NB4 (cell line): ENCODE measurements around the gene CA9.
"Not testable (repeated sequence)": the region's sequence is repeated elsewhere in the genome, so short reads cannot be mapped to it uniquely, and the experiment has no call there.

Experiments
- MYC ChIP-seq: IDR thresholded peaks from 2 replicates; pipeline ENCODE4 v1.6.1; 2011; ENCODE audit warnings: low read depth, low read length
- POLR2A ChIP-seq: IDR thresholded peaks from 2 replicates; pipeline ENCODE4 v1.6.1; 2011; ENCODE audit warnings: mild to moderate bottlenecking; ENCODE audit not compliant: insufficient read length; ENCODE audit errors: extremely low read depth
- TF ChIP-seq, protein P1 (sequence below): IDR thresholded peaks from one replicate; pipeline ENCODE4 v1.5.1; 2012; ENCODE audit warnings: low read depth, low read length

DNA sequence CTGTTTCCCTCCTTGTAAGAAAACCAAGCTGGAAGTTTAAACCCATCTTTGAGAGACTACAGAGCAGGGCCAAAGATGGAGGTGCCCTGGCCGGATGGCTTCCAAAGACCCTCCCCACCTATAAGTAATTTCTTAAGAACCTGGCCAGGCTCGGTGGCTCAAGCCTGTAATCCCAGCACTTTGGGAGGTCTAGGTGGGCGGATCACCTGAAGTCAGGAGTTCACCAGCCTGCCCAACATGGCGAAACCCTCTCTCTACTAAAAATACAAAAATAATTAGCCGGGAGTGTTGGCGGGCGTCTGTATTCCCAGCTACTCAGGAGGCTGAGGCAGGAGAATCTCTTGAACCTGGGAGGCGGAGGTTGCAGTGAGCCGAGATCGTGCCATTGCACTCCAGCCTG lies 28.0 kb upstream of the CA9 start:
- not testable (repeated sequence) for TF ChIP-seq POLR2A, MYC
- TF ChIP-seq, protein P1, sequence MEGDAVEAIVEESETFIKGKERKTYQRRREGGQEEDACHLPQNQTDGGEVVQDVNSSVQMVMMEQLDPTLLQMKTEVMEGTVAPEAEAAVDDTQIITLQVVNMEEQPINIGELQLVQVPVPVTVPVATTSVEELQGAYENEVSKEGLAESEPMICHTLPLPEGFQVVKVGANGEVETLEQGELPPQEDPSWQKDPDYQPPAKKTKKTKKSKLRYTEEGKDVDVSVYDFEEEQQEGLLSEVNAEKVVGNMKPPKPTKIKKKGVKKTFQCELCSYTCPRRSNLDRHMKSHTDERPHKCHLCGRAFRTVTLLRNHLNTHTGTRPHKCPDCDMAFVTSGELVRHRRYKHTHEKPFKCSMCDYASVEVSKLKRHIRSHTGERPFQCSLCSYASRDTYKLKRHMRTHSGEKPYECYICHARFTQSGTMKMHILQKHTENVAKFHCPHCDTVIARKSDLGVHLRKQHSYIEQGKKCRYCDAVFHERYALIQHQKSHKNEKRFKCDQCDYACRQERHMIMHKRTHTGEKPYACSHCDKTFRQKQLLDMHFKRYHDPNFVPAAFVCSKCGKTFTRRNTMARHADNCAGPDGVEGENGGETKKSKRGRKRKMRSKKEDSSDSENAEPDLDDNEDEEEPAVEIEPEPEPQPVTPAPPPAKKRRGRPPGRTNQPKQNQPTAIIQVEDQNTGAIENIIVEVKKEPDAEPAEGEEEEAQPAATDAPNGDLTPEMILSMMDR = not testable (repeated sequence)
